CD4-positive, alpha-beta T cell treated with Interleukin-17A for 1 hour (primary cell): ENCODE data around the gene RAB33B.

Experiments used
- DNase-seq: peaks from one replicate; pipeline ENCODE4 v3.0.0-alpha.2; 2020

The RAB33B gene

DNA sequence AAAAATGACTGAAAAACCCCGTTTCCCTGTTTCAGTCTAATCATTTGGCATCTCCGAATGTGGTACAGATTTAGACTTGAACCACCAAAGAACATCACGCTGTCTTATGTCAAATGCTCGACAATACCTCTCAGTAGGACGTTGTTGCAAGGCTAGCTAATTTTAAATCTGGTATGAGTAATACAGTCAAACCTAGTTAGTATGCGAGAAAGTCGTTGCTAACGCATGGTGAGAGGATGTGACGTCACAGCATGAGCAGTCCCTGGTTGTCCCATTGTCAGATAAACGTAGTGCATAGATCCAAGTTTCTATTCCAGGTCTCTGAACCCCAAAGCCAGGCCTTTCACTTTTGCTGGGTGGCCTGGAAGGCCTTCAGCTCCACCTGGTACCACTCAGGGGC, 57.4 kb downstream of the RAB33B start:
- no peak for DNase-seq

DNA sequence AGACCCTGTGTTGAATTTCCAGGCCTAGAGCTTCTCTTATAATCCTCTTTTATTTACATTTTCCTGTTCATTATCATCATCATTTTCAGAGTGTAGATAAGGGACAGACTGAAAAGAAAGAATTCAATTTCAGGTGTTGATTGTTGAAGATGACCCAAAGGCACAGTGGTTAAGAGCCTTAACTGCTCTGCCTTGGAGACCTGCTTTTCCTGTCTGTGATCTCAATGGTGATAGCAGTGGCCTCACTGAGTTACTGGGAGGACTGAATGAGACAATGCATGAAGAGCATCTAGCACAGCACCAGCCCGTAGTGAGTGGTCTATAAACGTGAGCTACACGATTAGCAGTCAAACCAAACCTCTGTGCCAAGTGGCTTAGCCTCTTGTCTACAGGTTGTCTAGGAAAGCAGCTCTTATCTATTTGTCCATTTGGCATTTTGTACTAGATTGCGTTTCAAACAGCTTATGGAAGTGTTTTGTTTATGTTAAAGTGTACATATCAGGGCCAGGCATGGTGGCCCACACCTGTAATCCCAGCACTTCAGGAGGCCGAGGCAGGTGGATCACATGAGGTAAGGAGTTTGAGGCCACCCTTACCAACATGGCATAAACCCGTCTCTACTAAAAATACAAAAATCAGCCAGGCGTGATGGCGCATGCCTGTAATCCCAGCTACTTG, 60.6 kb downstream of the RAB33B start:
- no peak for DNase-seq

DNA sequence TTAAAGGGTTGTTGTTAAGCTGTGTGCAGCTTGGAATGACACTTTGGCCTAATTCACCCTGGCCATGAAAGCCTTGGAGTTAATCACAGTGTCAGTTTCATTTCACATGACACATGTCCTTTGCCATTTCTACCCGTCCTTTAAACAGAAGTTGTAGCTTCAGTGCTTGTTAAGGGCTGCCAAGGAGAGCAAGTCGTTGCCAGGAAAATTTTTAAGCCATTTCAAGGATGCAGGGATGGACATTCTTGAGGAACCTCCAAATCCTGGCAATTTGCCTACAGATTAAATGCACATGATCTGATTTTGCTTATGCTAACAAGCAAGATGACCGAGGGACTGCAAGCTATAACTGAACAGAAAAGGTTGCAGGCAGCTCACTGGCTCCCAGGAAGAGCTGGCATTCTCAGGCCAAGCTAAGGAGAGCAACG, 61.6 kb downstream of the RAB33B start:
- no peak for DNase-seq

DNA sequence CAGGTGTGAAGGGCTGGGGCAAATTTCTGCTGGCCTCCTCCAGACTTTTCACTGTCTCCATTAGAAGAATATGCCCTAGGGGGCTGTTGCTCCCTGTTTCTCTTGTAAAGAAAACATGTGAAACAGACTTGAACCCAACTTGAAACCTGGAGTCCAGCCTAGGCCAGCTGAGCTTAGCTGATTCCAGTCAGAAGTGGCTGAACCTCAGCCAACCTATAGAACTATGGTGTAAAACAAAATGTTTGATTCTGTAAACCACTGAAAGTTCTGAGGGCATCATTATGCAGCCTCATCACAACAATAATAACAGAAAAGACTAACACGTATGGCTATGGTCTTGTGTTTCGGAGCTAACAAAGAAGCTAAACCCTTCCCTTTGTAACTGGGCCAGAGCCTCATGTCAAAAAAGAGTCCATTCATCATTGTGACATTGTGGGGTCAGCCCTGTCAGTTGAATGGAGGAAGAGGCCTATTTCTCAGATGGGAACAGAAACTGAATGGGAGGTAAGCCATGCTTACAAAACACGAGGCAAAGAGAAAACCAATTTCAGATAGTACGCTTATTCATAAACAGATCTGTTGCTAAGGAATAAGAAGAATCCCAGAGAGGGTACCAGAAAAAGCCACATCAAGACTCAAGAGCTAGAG, 68.0 kb downstream of the RAB33B start:
- no peak for DNase-seq

DNA sequence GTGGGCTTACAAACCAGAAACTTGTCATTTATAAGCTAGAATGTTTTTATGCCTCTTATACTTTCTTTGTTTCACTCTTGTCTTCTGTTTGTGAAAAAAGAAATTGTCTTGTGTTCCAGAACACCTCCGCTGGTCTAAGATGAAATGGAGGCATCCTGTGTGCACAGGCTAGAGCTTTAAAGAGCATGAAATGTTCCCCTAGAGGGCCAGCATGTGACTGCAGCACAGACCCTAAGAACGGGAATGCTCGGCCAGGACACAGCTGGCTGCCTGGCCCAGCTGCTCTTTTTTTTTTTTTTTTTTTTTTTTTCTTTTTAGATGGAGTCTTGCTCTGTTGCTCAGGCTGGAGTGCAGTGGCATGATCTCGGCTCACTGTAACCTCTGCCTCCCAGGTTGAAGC, 68.5 kb downstream of the RAB33B start:
- DNase-seq = no peak

DNA sequence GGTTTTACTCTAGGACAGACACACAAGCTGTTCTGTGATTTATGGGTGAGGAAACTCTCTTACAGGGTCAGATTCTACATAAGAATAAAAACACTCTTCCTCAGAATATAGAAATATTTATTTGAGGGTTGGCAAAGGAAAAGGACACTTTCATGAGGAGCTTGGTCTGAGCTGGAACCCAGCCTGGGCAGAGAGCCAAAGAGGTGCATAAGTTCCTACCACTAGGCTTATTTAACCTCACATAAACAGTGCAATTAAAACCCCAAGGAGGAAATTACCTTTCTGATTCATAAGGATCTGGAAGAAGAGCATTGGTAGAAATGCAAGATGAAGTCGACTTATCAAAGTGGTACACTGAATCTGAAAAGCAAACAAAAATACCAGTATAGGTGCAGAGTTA, 69.2 kb downstream of the RAB33B start:
- DNase-seq = no peak

DNA sequence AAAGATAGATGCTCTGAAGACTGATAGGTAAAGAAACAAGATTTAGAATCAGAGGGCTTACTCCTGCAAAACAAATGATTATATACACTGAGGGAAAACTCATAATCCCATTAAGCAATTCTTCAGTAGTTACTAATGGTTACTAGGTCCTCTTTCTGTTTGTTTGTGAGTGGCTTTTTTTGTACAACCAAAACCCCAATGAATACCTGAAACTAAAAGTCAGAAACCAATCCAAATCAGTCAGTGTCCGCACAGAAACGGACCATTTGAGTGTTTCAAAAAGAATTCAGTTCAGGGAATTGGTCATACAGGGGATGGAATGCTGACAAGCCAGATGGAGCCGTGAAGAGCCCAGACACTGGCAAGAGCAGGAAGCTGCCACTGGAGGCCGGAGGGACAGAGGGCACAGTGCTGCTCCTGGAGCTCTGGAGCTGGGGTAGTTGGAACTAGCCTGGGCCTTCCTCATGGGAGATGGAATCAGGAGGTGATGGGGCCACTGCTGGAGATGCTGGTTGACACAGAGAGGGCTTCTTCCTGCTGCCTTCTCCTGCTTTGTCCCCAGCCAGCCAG, 70.2 kb downstream of the RAB33B start:
- no peak for DNase-seq

DNA sequence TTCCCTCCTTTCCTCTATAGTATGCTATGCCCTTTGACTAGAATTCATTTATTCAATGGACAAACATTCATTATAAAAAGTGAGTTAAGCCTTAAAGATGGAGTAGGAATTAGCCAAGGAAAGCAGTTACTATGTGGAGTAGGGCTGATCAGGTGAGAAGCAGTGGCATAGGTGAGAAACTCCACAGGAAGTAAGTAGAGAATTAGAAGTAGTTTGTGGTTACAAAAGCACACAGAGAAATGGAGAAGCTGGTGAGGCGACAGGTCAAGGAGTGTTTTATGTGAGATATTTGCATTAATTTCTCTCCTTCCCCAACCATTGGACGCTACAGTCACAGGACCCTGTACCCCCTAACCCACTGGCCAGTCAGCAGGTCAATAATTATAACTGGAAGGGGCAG, 71.5 kb downstream of the RAB33B start:
- peak; percentile 15 for DNase-seq
